ENCODE results near the gene IL5RA. TPM values are rescaled to one million over a fixed set of nuclear protein-coding genes. Genes with fewer than 3 reads are reported as not detected.

IL5RA gene
- total RNA-seq, 1 experiment from 2014 or later, result not detected

DNA sequence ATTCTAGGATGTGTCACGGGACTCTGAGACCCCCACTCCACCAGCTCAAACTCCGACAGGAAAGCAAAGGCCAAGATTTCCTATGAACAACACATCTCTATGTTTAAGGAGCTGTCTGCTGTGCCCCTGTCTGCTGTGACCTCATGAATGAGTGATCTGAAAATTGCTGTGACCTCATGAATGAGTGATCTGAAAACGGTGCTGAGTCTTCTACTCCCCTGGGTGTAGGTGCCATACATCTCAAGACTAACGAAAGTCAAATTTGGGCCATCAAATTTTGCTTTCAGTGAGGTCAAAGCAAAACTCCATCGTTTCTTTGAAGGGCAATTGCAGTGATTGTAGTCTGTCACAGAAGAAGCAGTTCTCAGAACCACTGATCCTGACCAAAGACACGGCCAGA, 24.4 kb downstream of the IL5RA start:
- DNase-seq (ENCODE audit: low read depth, low spot score) (no peak), ATAC-seq (no peak)
- Histone ChIP-seq H2AFZ (ENCODE audit: low read depth, low read length, poor library complexity, severe bottlenecking) (no peak overlapping the region), H3K9ac (ENCODE audit: low read length) (no peak overlapping the region), H3K9me3 (ENCODE audit: control insufficient read depth in 1 of 2, insufficient read depth in 1 of 2, low read depth in 1 of 2, low read length in 2 of 2) (no peaks in the 10 kb centered on the region), H3K36me3 (ENCODE audit: control insufficient read depth in 1 of 2, insufficient read depth in 2 of 2, low read length in 2 of 2) (no peaks in the 10 kb centered on the region), H3K4me2 (ENCODE audit: low read length) (no peak overlapping the region), H4K20me1 (ENCODE audit: insufficient read depth) (no peaks in the 10 kb centered on the region), H3K4me3 (replicated peaks in 1 of 2; ENCODE audit: low read depth in 1 of 2, low read length in 2 of 2) (no peak overlapping the region), H3K4me1 (ENCODE audit: control insufficient read depth in 1 of 2, insufficient read depth in 2 of 2, low read length in 2 of 2) (no peaks in the 10 kb centered on the region), H3K27me3 (ENCODE audit: insufficient read depth, low read length) (peaks cover 17% of the 10 kb centered on the region), H3K27ac (ENCODE audit: low read depth, low read length) (no peak overlapping the region), H3K79me2 (ENCODE audit: insufficient read depth, low read length) (no peaks in the 10 kb centered on the region), H3K9me2 (ENCODE audit: insufficient read depth) (no peaks in the 10 kb centered on the region)
- ChIA-PET CTCF (no interaction called here), POLR2A (no interaction called here), RAD21 (ENCODE audit: low non-redundant PET in 1 of 2, low total read pairs in 2 of 2, uncharacterized antibody in 2 of 2, unreplicated experiment in 2 of 2) (no interaction called here)
- TF ChIP-seq MAX (IDR thresholded peaks at IDR 0.05), result no peak
- no peak for TF ChIP-seq SIN3A (IDR thresholded peaks at IDR 0.05; ENCODE audit: low read depth)
- no peak for TF ChIP-seq CEBPB (IDR thresholded peaks at IDR 0.05; ENCODE audit: low read depth)
- no peak for TF ChIP-seq SRF (IDR thresholded peaks at IDR 0.05; ENCODE audit: low read depth)
- no peak for TF ChIP-seq POLR2A (IDR thresholded peaks at IDR 0.05; ENCODE audit: borderline replicate concordance, extremely low read depth, insufficient read depth, insufficient read length)
- TF ChIP-seq CTCF (IDR thresholded peaks at IDR 0.05 in 2 of 3, conservative IDR thresholded peaks at IDR 0.05 in 1 of 3; ENCODE audit: borderline replicate concordance in 1 of 3, insufficient read depth in 1 of 3, low read depth in 2 of 3, low read length in 2 of 3), result no peak
- TF ChIP-seq RAD21 (IDR thresholded peaks at IDR 0.05; ENCODE audit: low read depth), result no peak
- TF ChIP-seq YY1 (IDR thresholded peaks at IDR 0.05; ENCODE audit: extremely low read depth, insufficient replicate concordance, low read depth, low read length), result no peak
- BruUV-seq (replicated peaks), result no TSS peak
- intact Hi-C loops (cut with micrococcal nuclease), result no loop called here

DNA sequence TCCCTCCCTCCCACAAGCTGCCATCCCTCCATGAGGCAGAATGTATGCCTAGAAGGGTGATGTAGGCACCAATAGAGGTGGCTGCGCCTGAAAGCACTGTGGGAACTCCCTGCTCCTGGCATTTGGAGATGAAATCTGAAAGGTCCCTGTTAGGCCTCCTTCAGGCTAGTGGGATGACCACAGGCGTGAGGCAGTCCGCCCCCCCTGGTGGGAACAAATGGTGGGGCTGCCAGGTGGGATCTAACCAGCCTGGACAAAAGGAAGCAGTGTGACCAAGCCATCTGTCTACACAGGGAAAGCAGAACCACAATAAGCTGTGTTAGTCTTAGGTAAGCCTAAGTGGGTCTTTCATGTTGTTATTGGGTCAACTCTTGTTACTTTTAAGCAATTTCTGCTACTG, 25.3 kb downstream of the IL5RA start:
- ChIA-PET RAD21 (ENCODE audit: low non-redundant PET in 1 of 2, low total read pairs in 2 of 2, uncharacterized antibody in 2 of 2, unreplicated experiment in 2 of 2) (no interaction called here), CTCF (no interaction called here), POLR2A (no interaction called here)
- no peaks in the 10 kb centered on the region for H4K20me1 ChIP-seq (ENCODE audit: insufficient read depth)
- no peak for DNase-seq (ENCODE audit: low read depth, low spot score)
- H3K4me3 ChIP-seq (replicated peaks in 1 of 2; ENCODE audit: low read depth in 1 of 2, low read length in 2 of 2), result no peak overlapping the region
- H3K27ac ChIP-seq (ENCODE audit: low read depth, low read length), result no peak overlapping the region
- intact Hi-C loops (cut with micrococcal nuclease), result no loop called here
- TF ChIP-seq POLR2AphosphoS5 (IDR thresholded peaks at IDR 0.05; ENCODE audit: low read depth, low read length) (no peak), SRF (IDR thresholded peaks at IDR 0.05; ENCODE audit: low read depth) (no peak), ELF1 (IDR thresholded peaks at IDR 0.05; ENCODE audit: borderline replicate concordance, low read depth) (no peak)
- H3K4me1 ChIP-seq (ENCODE audit: control insufficient read depth in 1 of 2, insufficient read depth in 2 of 2, low read length in 2 of 2), result no peaks in the 10 kb centered on the region
- H3K36me3 ChIP-seq (ENCODE audit: control insufficient read depth in 1 of 2, insufficient read depth in 2 of 2, low read length in 2 of 2), result no peaks in the 10 kb centered on the region
- H2AFZ ChIP-seq (ENCODE audit: low read depth, low read length, poor library complexity, severe bottlenecking), result no peak overlapping the region
- ATAC-seq, result no peak
- no peaks in the 10 kb centered on the region for H3K9me2 ChIP-seq (ENCODE audit: insufficient read depth)
- H3K4me2 ChIP-seq (ENCODE audit: low read length), result no peak overlapping the region
- no peak overlapping the region for H3K9ac ChIP-seq (ENCODE audit: low read length)
- H3K9me3 ChIP-seq (ENCODE audit: control insufficient read depth in 1 of 2, insufficient read depth in 1 of 2, low read depth in 1 of 2, low read length in 2 of 2), result no peaks in the 10 kb centered on the region
- BruUV-seq (replicated peaks), result no TSS peak
- H3K27me3 ChIP-seq (ENCODE audit: insufficient read depth, low read length), result peaks cover 17% of the 10 kb centered on the region
- no peaks in the 10 kb centered on the region for H3K79me2 ChIP-seq (ENCODE audit: insufficient read depth, low read length)
